CD4-positive, alpha-beta T cell (primary cell): ENCODE data around the gene CXCL14. TPM values are rescaled to one million over a fixed set of nuclear protein-coding genes. Genes with fewer than 3 reads are reported as not detected.

Source experiments
- ATAC-seq: fragments of 200-7000 bp; cut with Tn5 transposase; one replicate; pipeline ENCODE4 v1.10.0; 2022; ENCODE audit warnings: mild to moderate bottlenecking; ENCODE audit not compliant: poor library complexity
- CTCF ChIA-PET: fragments of 350-600 bp; sonication (Branson Sonifier 250); formaldehyde crosslinking; loops from one replicate; lab custom pipeline; 2021; ENCODE audit warnings: antibody characterized with exemption, inconsistent platforms; lab: Charles Lee
- POLR2A ChIA-PET: fragments of 350-600 bp; sonication (Branson Sonifier 250); formaldehyde crosslinking; loops from one replicate; lab custom pipeline; 2021; ENCODE audit warnings: antibody characterized with exemption, inconsistent platforms; lab: Charles Lee
- DNase-seq, 14 experiments: peaks; one replicate each; pipeline ENCODE4 v3.0.0-alpha.2; 2013 to 2020; ENCODE audit warnings: mixed read lengths in 2 of 14
- H3K27ac ChIP-seq, 2 donors: one replicate each; pipeline versions ENCODE4 v1.5.1 to v1.7.0; 2013; ENCODE audit warnings: low read length in 2 of 2, low read depth in 1 of 2, mild to moderate bottlenecking in 1 of 2
- H3K27me3 ChIP-seq, 2 experiments: 1 replicate in 1 of 2; 2 replicates in 1 of 2; pipeline versions ENCODE4 v1.6.1 to v1.7.0; 2013; ENCODE audit warnings: low read length in 2 of 2, control low read depth in 1 of 2, mild to moderate bottlenecking in 1 of 2, moderate library complexity in 1 of 2; ENCODE audit not compliant: insufficient read depth in 2 of 2, control insufficient read depth in 1 of 2
- H3K36me3 ChIP-seq: one replicate; pipeline ENCODE4 v1.6.1; 2013; ENCODE audit warnings: low read length, control low read depth; ENCODE audit not compliant: insufficient read depth
- H3K4me1 ChIP-seq: one replicate; pipeline ENCODE4 v1.6.1; 2013; ENCODE audit warnings: low read length, control low read depth; ENCODE audit not compliant: insufficient read depth
- H3K4me3 ChIP-seq: one replicate; pipeline ENCODE4 v1.5.1; 2013; ENCODE audit warnings: mild to moderate bottlenecking, low read length, moderate library complexity
- H3K9me3 ChIP-seq, 2 experiments: 1 replicate in 1 of 2; 2 replicates in 1 of 2; pipeline versions ENCODE4 v1.6.1 to v1.7.0; 2013; ENCODE audit warnings: low read length in 2 of 2, mild to moderate bottlenecking in 2 of 2, control low read depth in 1 of 2, moderate library complexity in 1 of 2; ENCODE audit not compliant: control insufficient read depth in 1 of 2, insufficient read depth in 1 of 2
- H3K27ac Mint-ChIP-seq: one replicate; pipeline ENCODE4 v1.8.0; 2020; ENCODE audit warnings: mixed read lengths
- H3K27me3 Mint-ChIP-seq: one replicate; pipeline ENCODE4 v1.8.0; 2021; ENCODE audit warnings: mixed read lengths
- H3K36me3 Mint-ChIP-seq: one replicate; pipeline ENCODE4 v1.8.0; 2021; ENCODE audit warnings: low read depth, mixed read lengths
- H3K4me1 Mint-ChIP-seq: one replicate; pipeline ENCODE4 v1.8.0; 2021; ENCODE audit warnings: low read depth, mixed read lengths
- H3K4me3 Mint-ChIP-seq: one replicate; pipeline ENCODE4 v1.8.0; 2020; ENCODE audit warnings: mild to moderate bottlenecking, mixed read lengths
- H3K9me3 Mint-ChIP-seq: one replicate; pipeline ENCODE4 v1.8.0; 2020; ENCODE audit warnings: mixed read lengths
- intact Hi-C, 2 experiments: fragments of 100-400 bp; cut with DNase I in 1 of 2; cut with micrococcal nuclease in 1 of 2; formaldehyde crosslinking; loops; one replicate each; pipeline versions ENCODE4 v1.15.1 to v1.9.0; 2023 to 2025; cut with DNase I, micrococcal nuclease
- total RNA-seq, 174 experiments: library from RNA in 2 of 174; stranded (reverse) in 2 of 174; gene quantifications; one replicate each; pipeline ENCODE4 v1.2.3 and lab custom pipeline; 2021 to 2026
- TF ChIP-seq, protein P1 (sequence below): fragments of 200-600 bp; IDR thresholded peaks from one replicate; pipeline ENCODE4 v1.8.0; 2022; ENCODE audit warnings: antibody characterized with exemption, mild to moderate bottlenecking

CXCL14 gene
- total RNA-seq, 2 experiments from 2014 or later: not detected

DNA sequence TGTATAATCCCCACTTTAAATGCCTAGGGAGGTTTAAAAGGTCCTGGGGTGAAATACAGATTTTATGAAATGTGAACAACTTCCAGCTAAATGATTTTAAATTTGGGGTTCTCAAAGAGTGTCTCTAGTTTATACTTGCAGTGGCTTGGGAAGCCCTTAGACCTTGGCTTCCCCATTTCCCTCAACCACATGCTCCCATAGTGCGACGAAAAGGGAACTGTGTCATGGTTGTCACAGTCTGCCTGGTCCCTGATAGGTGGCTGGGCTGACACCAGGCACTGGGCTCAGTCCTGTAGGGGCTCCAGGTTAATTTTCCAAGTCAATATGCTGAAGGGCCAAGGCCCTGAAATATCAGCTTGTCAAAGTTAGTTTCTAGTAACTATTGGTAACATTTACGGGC lies 10.4 kb upstream of the CXCL14 start:
- Mint-ChIP-seq H3K9me3 (no peaks in the 10 kb centered on the region), H3K36me3 (no peaks in the 10 kb centered on the region), H3K27ac (no peak overlapping the region), H3K4me3 (no peak overlapping the region), H3K27me3 (peaks cover 21% of the 10 kb centered on the region), H3K4me1 (no peaks in the 10 kb centered on the region)
- Histone ChIP-seq H3K4me3 (no peak overlapping the region), H3K27ac (no peak overlapping the region), H3K36me3 (no peaks in the 10 kb centered on the region), H3K27me3 (no peaks in the 10 kb centered on the region), H3K9me3 (no peaks in the 10 kb centered on the region), H3K4me1 (no peaks in the 10 kb centered on the region)
- TF ChIP-seq, protein P1, sequence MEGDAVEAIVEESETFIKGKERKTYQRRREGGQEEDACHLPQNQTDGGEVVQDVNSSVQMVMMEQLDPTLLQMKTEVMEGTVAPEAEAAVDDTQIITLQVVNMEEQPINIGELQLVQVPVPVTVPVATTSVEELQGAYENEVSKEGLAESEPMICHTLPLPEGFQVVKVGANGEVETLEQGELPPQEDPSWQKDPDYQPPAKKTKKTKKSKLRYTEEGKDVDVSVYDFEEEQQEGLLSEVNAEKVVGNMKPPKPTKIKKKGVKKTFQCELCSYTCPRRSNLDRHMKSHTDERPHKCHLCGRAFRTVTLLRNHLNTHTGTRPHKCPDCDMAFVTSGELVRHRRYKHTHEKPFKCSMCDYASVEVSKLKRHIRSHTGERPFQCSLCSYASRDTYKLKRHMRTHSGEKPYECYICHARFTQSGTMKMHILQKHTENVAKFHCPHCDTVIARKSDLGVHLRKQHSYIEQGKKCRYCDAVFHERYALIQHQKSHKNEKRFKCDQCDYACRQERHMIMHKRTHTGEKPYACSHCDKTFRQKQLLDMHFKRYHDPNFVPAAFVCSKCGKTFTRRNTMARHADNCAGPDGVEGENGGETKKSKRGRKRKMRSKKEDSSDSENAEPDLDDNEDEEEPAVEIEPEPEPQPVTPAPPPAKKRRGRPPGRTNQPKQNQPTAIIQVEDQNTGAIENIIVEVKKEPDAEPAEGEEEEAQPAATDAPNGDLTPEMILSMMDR: no peak
- DNase-seq (no peak), ATAC-seq (no peak)
- CTCF ChIA-PET: no interaction called here
- POLR2A ChIA-PET: no interaction called here
- intact Hi-C loops: no loop called here

- ChIA-PET CTCF (no interaction called here), POLR2A (no interaction called here)
- Mint-ChIP-seq H3K27ac (no peak overlapping the region), H3K9me3 (no peaks in the 10 kb centered on the region), H3K4me3 (no peak overlapping the region), H3K36me3 (no peaks in the 10 kb centered on the region), H3K4me1 (no peaks in the 10 kb centered on the region), H3K27me3 (peaks cover 32% of the 10 kb centered on the region)
- Histone ChIP-seq H3K27ac (no peak overlapping the region), H3K36me3 (no peaks in the 10 kb centered on the region), H3K9me3 (no peaks in the 10 kb centered on the region), H3K4me1 (no peaks in the 10 kb centered on the region), H3K27me3 (peaks cover under 1 to 5% of the 10 kb centered on the region in 2 experiments), H3K4me3 (no peak overlapping the region)
- DNase-seq (no peak), ATAC-seq (no peak)
- intact Hi-C loops: no loop called here
- TF ChIP-seq, protein P1: no peak
These were observed 9.2 kb upstream of the CXCL14 start for GRCh38 chr5:135587721-135588663.

DNA sequence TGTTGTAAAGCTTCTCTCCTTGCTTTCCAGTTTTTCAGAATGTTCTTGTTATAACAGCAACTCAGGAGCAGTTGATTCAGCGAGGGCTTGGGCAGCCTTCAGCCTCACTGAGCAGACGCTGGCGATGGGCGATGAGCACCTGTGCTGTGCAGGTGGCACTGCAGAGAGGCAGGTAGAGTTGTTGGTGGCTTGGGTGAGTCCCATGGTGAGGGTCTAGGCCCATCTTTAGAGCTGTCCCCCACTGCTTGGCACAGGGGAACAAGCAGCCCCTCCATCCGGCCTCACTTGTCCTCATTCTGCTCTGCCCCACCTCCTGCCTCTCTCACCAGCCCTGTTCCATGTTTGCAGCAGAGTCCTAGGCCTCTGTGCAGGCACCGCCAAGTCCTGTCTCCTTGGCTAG lies 6.1 kb upstream of the CXCL14 start:
- no peak overlapping the region for H3K4me3 ChIP-seq
- Mint-ChIP-seq H3K36me3 (no peaks in the 10 kb centered on the region), H3K4me3 (no peak overlapping the region), H3K27ac (no peak overlapping the region), H3K27me3 (peaks cover 45% of the 10 kb centered on the region), H3K9me3 (no peaks in the 10 kb centered on the region), H3K4me1 (no peaks in the 10 kb centered on the region)
- ATAC-seq: no peak
- H3K27me3 ChIP-seq: peaks cover 5 to 12% of the 10 kb centered on the region in 2 experiments
- H3K36me3 ChIP-seq: no peaks in the 10 kb centered on the region
- TF ChIP-seq, protein P1: no peak
- H3K4me1 ChIP-seq: no peaks in the 10 kb centered on the region
- ChIA-PET POLR2A (no interaction called here), CTCF (no interaction called here)
- no peaks in the 10 kb centered on the region for H3K9me3 ChIP-seq
- no peak overlapping the region for H3K27ac ChIP-seq
- DNase-seq: no peak
- intact Hi-C loops: no loop called here
